Upper lobe of left lung (tissue), 6 donors: ENCODE measurements around the gene BCAS3. TPM values are rescaled to one million over a fixed set of nuclear protein-coding genes. Genes with fewer than 3 reads are reported as not detected.

Source experiments
- ATAC-seq, 2 donors: fragments of 200-7000 bp; cut with Tn5 transposase; one replicate each; pipeline ENCODE4 v1.9.1; 2022; ENCODE audit warnings: mild to moderate bottlenecking in 2 of 2, moderate library complexity in 2 of 2; ENCODE audit not compliant: low FRiP score in 2 of 2
- DNase-seq, 2 donors: peaks; one replicate each; pipeline ENCODE4 v3.0.0-alpha.2; 2019 to 2020
- H3K27ac ChIP-seq, 4 donors: fragments of 200-600 bp; sonication (generic); one replicate each; pipeline ENCODE4 v1.5.1; 2016 to 2019
- H3K27me3 ChIP-seq, 4 donors: fragments of 200-600 bp; sonication (generic); one replicate each; pipeline ENCODE4 v1.5.1; 2017 to 2019
- H3K36me3 ChIP-seq, 4 donors: fragments of 200-600 bp; sonication (generic); one replicate each; pipeline ENCODE4 v1.5.1; 2016 to 2019
- H3K4me1 ChIP-seq, 4 donors: fragments of 200-600 bp; sonication (generic); one replicate each; pipeline ENCODE4 v1.5.1; 2018 to 2019
- H3K4me3 ChIP-seq, 4 donors: fragments of 200-600 bp; sonication (generic); one replicate each; pipeline ENCODE4 v1.5.1; 2017 to 2019; ENCODE audit warnings: mild to moderate bottlenecking in 2 of 4, moderate library complexity in 1 of 4
- H3K9me3 ChIP-seq, 4 donors: fragments of 200-600 bp; sonication (generic); one replicate each; pipeline ENCODE4 v1.5.1; 2018 to 2019
- CTCF ChIP-seq, 6 experiments: fragments of 450-650 bp in 4 of 6; fragments of 200-600 bp in 2 of 6; sonication (generic) in 2 of 6; IDR thresholded peaks; one replicate each; pipeline ENCODE4 v1.5.1; 2016 to 2019; ENCODE audit warnings: antibody characterized with exemption in 6 of 6
- EP300 ChIP-seq, 4 donors: sonication (generic); formaldehyde crosslinking; IDR thresholded peaks; one replicate each; pipeline ENCODE4 v1.5.1; 2017; ENCODE audit warnings: antibody characterized with exemption in 4 of 4, control low read depth in 2 of 4
- POLR2A ChIP-seq, 4 donors: fragments of 450-650 bp; IDR thresholded peaks; one replicate each; pipeline ENCODE4 v1.5.1; 2016 to 2017; ENCODE audit warnings: antibody characterized with exemption in 4 of 4, mild to moderate bottlenecking in 2 of 4
- POLR2AphosphoS5 ChIP-seq, 2 donors: sonication (generic); formaldehyde crosslinking; IDR thresholded peaks; one replicate each; pipeline ENCODE4 v1.5.1; 2017; ENCODE audit warnings: antibody characterized with exemption in 2 of 2
- WGBS, 2 donors: methylation state at CpG; one replicate each; pipeline ENCODE4 v1.1.5; 2017 to 2018; 5-methylcytosine and 5-hydroxymethylcytosine counted together
- total RNA-seq, 6 donors: library from RNA; depleted of rRNA in 4 of 6; stranded (reverse); fragments of >200 nt in 4 of 6; gene quantifications; one replicate each; pipeline versions ENCODE4 v1.1.0 to v1.2.1, GENCODE V29; 2016 to 2021
- donor health status: DM: no; HTN: no; CAD: no; lungs with moderate emphysema.
- donor health status: DM: no; HTN: yes; CAD: no; lungs with severe emphysema.

The BCAS3 gene
- total RNA-seq, 6 donors from 2014 or later = 20.1 to 111 (median 37.0) TPM

- WGBS, 2 donors = 89 to 94% methylated on average over 7 to 9 of the region's 9 CpGs
- H3K36me3 ChIP-seq = no peaks in the 10 kb centered on the region
- ATAC-seq (no peak), DNase-seq (no peak)
- H3K4me1 ChIP-seq = peaks cover 21 to 26% (median 24%) of the 10 kb centered on the region in 4 donors
- peak overlapping the region; percentile 66 to 77 (median 72) for H3K27ac ChIP-seq
- no peak for TF ChIP-seq CTCF (IDR thresholded peaks at IDR 0.05)
- no peak for TF ChIP-seq EP300 (IDR thresholded peaks at IDR 0.05)
- no peak for TF ChIP-seq POLR2A (IDR thresholded peaks at IDR 0.05)
- no peak for TF ChIP-seq POLR2AphosphoS5 (IDR thresholded peaks at IDR 0.05)
- H3K4me3 ChIP-seq = no peak overlapping the region
- H3K9me3 ChIP-seq = no peaks in the 10 kb centered on the region
- no peaks in the 10 kb centered on the region for H3K27me3 ChIP-seq
Observed at GRCh38 chr17:61331886-61332285, 654.2 kb downstream of the BCAS3 start.

GRCh38 chr17:61333136-61333535 lies 655.5 kb downstream of the BCAS3 start:
- Histone ChIP-seq H3K27ac (peak overlapping the region in 1 of 4 donors; percentile 70), H3K4me1 (peaks cover 21 to 36% (median 31%) of the 10 kb centered on the region in 4 donors), H3K36me3 (no peaks in the 10 kb centered on the region), H3K4me3 (no peak overlapping the region), H3K27me3 (no peaks in the 10 kb centered on the region), H3K9me3 (no peaks in the 10 kb centered on the region)
- 79 to 95% methylated on average over 8 of the region's 8 CpGs for WGBS, 2 donors
- DNase-seq (no peak), ATAC-seq (no peak)
- TF ChIP-seq POLR2A (IDR thresholded peaks at IDR 0.05) (no peak), POLR2AphosphoS5 (IDR thresholded peaks at IDR 0.05) (no peak), EP300 (IDR thresholded peaks at IDR 0.05) (no peak), CTCF (IDR thresholded peaks at IDR 0.05) (no peak)

DNA sequence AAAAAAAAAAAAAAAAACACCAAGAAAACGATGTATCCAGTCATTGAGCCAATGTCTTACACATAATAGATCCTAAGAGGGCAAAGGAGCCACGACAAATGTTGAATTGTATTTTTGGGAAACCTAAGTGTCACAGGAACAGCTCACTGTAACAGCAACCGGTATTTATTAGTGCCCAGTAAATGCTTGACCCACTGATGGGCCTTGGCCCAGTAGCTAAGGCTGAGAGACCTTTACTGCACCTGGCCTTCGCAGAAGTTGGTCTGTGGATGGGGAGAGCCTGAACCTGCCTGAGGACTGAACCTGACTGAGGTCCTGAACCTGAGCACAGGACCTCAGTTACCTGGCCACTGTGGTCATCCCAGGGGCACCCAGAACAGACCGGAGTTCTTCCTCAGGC lies 657.0 kb downstream of the BCAS3 start:
- Histone ChIP-seq H3K27me3 (no peaks in the 10 kb centered on the region), H3K4me3 (no peak overlapping the region), H3K4me1 (peaks cover 21 to 41% (median 36%) of the 10 kb centered on the region in 4 donors), H3K36me3 (no peaks in the 10 kb centered on the region), H3K27ac (peak overlapping the region in 3 of 4 donors; percentile 0 to 48 (median 5)), H3K9me3 (no peaks in the 10 kb centered on the region)
- TF ChIP-seq POLR2AphosphoS5 (IDR thresholded peaks at IDR 0.05) = no peak
- TF ChIP-seq EP300 (IDR thresholded peaks at IDR 0.05) = no peak
- TF ChIP-seq POLR2A (IDR thresholded peaks at IDR 0.05) = no peak
- no peak for TF ChIP-seq CTCF (IDR thresholded peaks at IDR 0.05)
- DNase-seq (no peak), ATAC-seq (no peak)
- 85 to 98% methylated on average over 5 of the region's 5 CpGs for WGBS, 2 donors

DNA sequence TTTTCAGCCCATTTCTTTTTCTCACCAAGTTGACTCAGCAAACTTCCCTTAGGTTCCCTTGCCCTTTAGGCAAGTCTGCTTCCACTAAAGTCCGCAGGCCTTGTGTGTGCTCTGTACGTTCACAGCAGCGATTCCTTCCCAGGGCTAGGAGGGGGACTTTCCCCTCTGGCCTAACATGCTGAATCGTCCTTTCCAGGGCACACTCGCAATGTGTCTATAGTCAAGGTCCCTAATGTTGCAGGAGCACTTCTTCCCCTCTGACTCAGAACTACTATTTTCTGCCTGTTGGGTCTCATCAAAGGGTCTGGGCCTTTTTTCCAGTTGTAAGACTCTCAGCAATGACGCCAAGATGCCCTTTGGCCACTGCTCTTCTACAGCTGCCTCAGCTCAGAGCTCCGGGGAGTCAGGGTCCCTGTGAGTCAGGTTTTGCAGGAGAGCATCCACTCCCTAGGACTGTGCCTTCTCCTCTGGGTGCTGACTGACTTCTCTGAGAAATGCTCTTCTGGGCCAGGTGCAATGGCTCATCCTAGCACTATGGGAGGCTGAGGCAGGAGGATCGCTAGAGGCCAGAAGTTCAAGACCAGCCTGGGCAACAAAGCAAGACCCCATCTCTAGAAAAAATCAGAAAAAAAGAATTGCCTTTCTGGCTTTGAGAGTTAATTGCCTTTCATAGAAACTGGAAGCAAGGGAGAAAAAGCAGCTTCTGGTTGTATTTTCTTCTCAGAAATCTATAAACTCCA lies 657.6 kb downstream of the BCAS3 start:
- no peak for DNase-seq

More for the DNA sequence above, 657.6 kb downstream of the BCAS3 start:
- peak; percentile 13 to 20 for ATAC-seq
- Histone ChIP-seq H3K9me3 (no peaks in the 10 kb centered on the region), H3K4me1 (peaks cover 21 to 41% (median 34%) of the 10 kb centered on the region in 4 donors), H3K27me3 (no peaks in the 10 kb centered on the region), H3K4me3 (no peak overlapping the region), H3K27ac (peak overlapping the region; percentile 26 to 79 (median 44)), H3K36me3 (no peaks in the 10 kb centered on the region)
- no peak for TF ChIP-seq CTCF (IDR thresholded peaks at IDR 0.05)
- TF ChIP-seq POLR2A (IDR thresholded peaks at IDR 0.05) = no peak
- TF ChIP-seq EP300 (IDR thresholded peaks at IDR 0.05) = no peak
- no peak for TF ChIP-seq POLR2AphosphoS5 (IDR thresholded peaks at IDR 0.05)
- 80 to 85% methylated on average over 8 of the region's 8 CpGs for WGBS, 2 donors
